GM21390 (cell line): ENCODE measurements around the gene PPP1R15B.

Source experiments
- ATAC-seq: cut with Tn5 transposase; IDR thresholded peaks from one replicate; pipeline ENCODE4 v1.9.1; 2021; ENCODE audit not compliant: unreplicated experiment

Gene PPP1R15B

GRCh38 chr1:204402391-204402790, 9.2 kb downstream of the PPP1R15B start:
- no peak for ATAC-seq

- no peak for ATAC-seq
These were observed 9.9 kb downstream of the PPP1R15B start for GRCh38 chr1:204401730-204402129.

- no peak for ATAC-seq
These were observed 10.6 kb downstream of the PPP1R15B start for GRCh38 chr1:204400882-204401510.

GRCh38 chr1:204398197-204399125, 13.2 kb downstream of the PPP1R15B start:
- ATAC-seq: peak; percentile 70

GRCh38 chr1:204396015-204396583, 15.5 kb downstream of the PPP1R15B start:
- no peak for ATAC-seq

GRCh38 chr1:204391629-204392028, 20.0 kb downstream of the PPP1R15B start:
- ATAC-seq: no peak

GRCh38 chr1:204390751-204391466, 20.7 kb downstream of the PPP1R15B start:
- no peak for ATAC-seq

GRCh38 chr1:204385727-204386126, 25.9 kb downstream of the PPP1R15B start:
- ATAC-seq: no peak

- ATAC-seq: no peak
These were observed 26.8 kb downstream of the PPP1R15B start for GRCh38 chr1:204384636-204385352.

- ATAC-seq: no peak
These were observed 28.3 kb downstream of the PPP1R15B start for GRCh38 chr1:204383163-204383904.

- no peak for ATAC-seq
These were observed 28.9 kb downstream of the PPP1R15B start for GRCh38 chr1:204382714-204383083.

GRCh38 chr1:204380293-204380831, 31.3 kb downstream of the PPP1R15B start:
- no peak for ATAC-seq

GRCh38 chr1:204377800-204378668, 33.6 kb downstream of the PPP1R15B start:
- no peak for ATAC-seq

GRCh38 chr1:204376919-204377799, 34.5 kb downstream of the PPP1R15B start:
- no peak for ATAC-seq

- ATAC-seq: no peak
These were observed 35.2 kb downstream of the PPP1R15B start for GRCh38 chr1:204376465-204376864.

- no peak for ATAC-seq
These were observed 37.7 kb downstream of the PPP1R15B start for GRCh38 chr1:204373911-204374310.

GRCh38 chr1:204370176-204370575, 41.4 kb downstream of the PPP1R15B start:
- ATAC-seq: no peak
